Effector CD4-positive, alpha-beta T cell (primary cell): ENCODE data around the gene SPATS2.
"Not testable (repeated sequence)": the region's sequence is repeated elsewhere in the genome, so short reads cannot be mapped to it uniquely, and the experiment has no call there.

Experiments used
- DNase-seq: peaks from one replicate; pipeline ENCODE4 v3.0.0-alpha.2; 2020

Gene SPATS2

GRCh38 chr12:49357103-49357678 lies 10.1 kb upstream of the SPATS2 start:
- DNase-seq: no peak

- no peak for DNase-seq
These were observed 8.7 kb upstream of the SPATS2 start for GRCh38 chr12:49358483-49359141.

GRCh38 chr12:49359671-49360070 lies 7.6 kb upstream of the SPATS2 start:
- DNase-seq: no peak

- DNase-seq: no peak
These were observed 5.2 kb upstream of the SPATS2 start for GRCh38 chr12:49362077-49362476.

GRCh38 chr12:49364989-49365388 lies 2.3 kb upstream of the SPATS2 start:
- DNase-seq: no peak

- no peak for DNase-seq
These were observed 1.7 kb upstream of the SPATS2 start for GRCh38 chr12:49365542-49365941.

- DNase-seq: no peak
These were observed 1.1 kb upstream of the SPATS2 start for GRCh38 chr12:49366096-49366651.

- DNase-seq: peak; percentile 81
These were observed 446 bp upstream of the SPATS2 start for GRCh38 chr12:49366652-49367380.

GRCh38 chr12:49368240-49368600 lies 958 bp downstream of the SPATS2 start:
- no peak for DNase-seq

GRCh38 chr12:49369411-49370145 lies 2.3 kb downstream of the SPATS2 start:
- no peak for DNase-seq

- DNase-seq: no peak
These were observed 3.3 kb downstream of the SPATS2 start for GRCh38 chr12:49370539-49370938.

GRCh38 chr12:49375406-49375805 lies 8.1 kb downstream of the SPATS2 start:
- DNase-seq: no peak

- no peak for DNase-seq
These were observed 10.1 kb downstream of the SPATS2 start for GRCh38 chr12:49377386-49377785.

- not testable (repeated sequence) for DNase-seq
These were observed 12.9 kb downstream of the SPATS2 start for GRCh38 chr12:49380184-49380583.

GRCh38 chr12:49388682-49389386 lies 21.6 kb downstream of the SPATS2 start:
- DNase-seq: peak; percentile 48

GRCh38 chr12:49389387-49389703 lies 22.1 kb downstream of the SPATS2 start:
- no peak for DNase-seq

- no peak for DNase-seq
These were observed 29.7 kb downstream of the SPATS2 start for GRCh38 chr12:49397000-49397399.

- DNase-seq: no peak
These were observed 33.0 kb downstream of the SPATS2 start for GRCh38 chr12:49400304-49400703.

- DNase-seq: no peak
These were observed 36.7 kb downstream of the SPATS2 start for GRCh38 chr12:49403971-49404450.

GRCh38 chr12:49404956-49405355 lies 37.7 kb downstream of the SPATS2 start:
- DNase-seq: no peak

GRCh38 chr12:49410818-49411217 lies 43.6 kb downstream of the SPATS2 start:
- DNase-seq: no peak

- DNase-seq: no peak
These were observed 45.7 kb downstream of the SPATS2 start for GRCh38 chr12:49413010-49413409.

GRCh38 chr12:49413796-49414195 lies 46.5 kb downstream of the SPATS2 start:
- DNase-seq: no peak
